Neural crest cell (in vitro differentiated cells): Measurements from ENCODE around the gene TMEM115. TPM values are rescaled to one million over a fixed set of nuclear protein-coding genes. Genes with fewer than 3 reads are reported as not detected.

Source experiments
- DNase-seq: peaks from one replicate; pipeline ENCODE4 v3.0.0; 2021; ENCODE audit warnings: low read depth, mixed read lengths, low spot score
- H3K27ac Mint-ChIP-seq: one replicate; pipeline ENCODE4 v1.8.0; 2021; ENCODE audit warnings: mild to moderate bottlenecking, mixed read lengths; ENCODE audit not compliant: unreplicated experiment
- H3K27me3 Mint-ChIP-seq: 2 replicates; pipeline ENCODE4 v1.8.0; 2021; ENCODE audit warnings: low read depth, mild to moderate bottlenecking, mixed read lengths
- H3K36me3 Mint-ChIP-seq: 2 replicates; pipeline ENCODE4 v1.8.0; 2021; ENCODE audit warnings: low read depth, mild to moderate bottlenecking, mixed read lengths
- H3K4me1 Mint-ChIP-seq: 2 replicates; pipeline ENCODE4 v1.8.0; 2021; ENCODE audit warnings: mixed read lengths
- H3K4me3 Mint-ChIP-seq: one replicate; pipeline ENCODE4 v1.8.0; 2021; ENCODE audit warnings: mild to moderate bottlenecking, mixed read lengths
- H3K9me3 Mint-ChIP-seq: 2 replicates; pipeline ENCODE4 v1.8.0; 2021; ENCODE audit warnings: mixed read lengths
- CTCF ChIP-seq: fragments of 200-600 bp; sonication (generic); conservative IDR thresholded peaks from 2 replicates; pipeline ENCODE4 v1.5.0; 2021; ENCODE audit warnings: antibody characterized with exemption, mild to moderate bottlenecking
- total RNA-seq: library from RNA; stranded (reverse); gene quantifications from 2 replicates; pipeline ENCODE4 v1.2.1, GENCODE V29; 2021

The TMEM115 gene
- total RNA-seq, 1 donor from 2014 or later: 37.8 TPM

- Mint-ChIP-seq H3K27ac (peak overlapping the region; percentile 96), H3K4me3 (peak overlapping the region; percentile 99), H3K36me3 (peaks cover 19% of the 10 kb centered on the region), H3K27me3 (no peaks in the 10 kb centered on the region), H3K9me3 (no peaks in the 10 kb centered on the region), H3K4me1 (peaks cover 53% of the 10 kb centered on the region)
- no peak for TF ChIP-seq CTCF
- no peak for DNase-seq
Measured at GRCh38 chr3:50319894-50320625, 39.3 kb downstream of the TMEM115 start.

- Mint-ChIP-seq H3K9me3 (no peaks in the 10 kb centered on the region), H3K27ac (no peak overlapping the region), H3K4me1 (peaks cover 46% of the 10 kb centered on the region), H3K36me3 (peaks cover 22% of the 10 kb centered on the region), H3K4me3 (peak overlapping the region; percentile 99), H3K27me3 (no peaks in the 10 kb centered on the region)
- DNase-seq: no peak
- no peak for TF ChIP-seq CTCF
Measured at GRCh38 chr3:50319181-50319893, 40.0 kb downstream of the TMEM115 start.

GRCh38 chr3:50318615-50319014, 40.7 kb downstream of the TMEM115 start:
- Mint-ChIP-seq H3K4me1 (peaks cover 43% of the 10 kb centered on the region), H3K9me3 (no peaks in the 10 kb centered on the region), H3K36me3 (peaks cover 29% of the 10 kb centered on the region), H3K27me3 (no peaks in the 10 kb centered on the region), H3K4me3 (peak overlapping the region; percentile 82), H3K27ac (no peak overlapping the region)
- DNase-seq: no peak
- TF ChIP-seq CTCF: no peak

- no peaks in the 10 kb centered on the region for H3K27me3 Mint-ChIP-seq
- H3K9me3 Mint-ChIP-seq: no peaks in the 10 kb centered on the region
- peaks cover 31% of the 10 kb centered on the region for H3K36me3 Mint-ChIP-seq
- DNase-seq: no peak
- H3K4me3 Mint-ChIP-seq: peak overlapping the region; percentile 82
- no peak for TF ChIP-seq CTCF
- peaks cover 39% of the 10 kb centered on the region for H3K4me1 Mint-ChIP-seq
- H3K27ac Mint-ChIP-seq: no peak overlapping the region
Measured at GRCh38 chr3:50318163-50318562, 41.2 kb downstream of the TMEM115 start.

- DNase-seq: no peak
- Mint-ChIP-seq H3K4me3 (peak overlapping the region; percentile 61), H3K36me3 (peaks cover 32% of the 10 kb centered on the region), H3K9me3 (no peaks in the 10 kb centered on the region), H3K27me3 (no peaks in the 10 kb centered on the region), H3K4me1 (peaks cover 33% of the 10 kb centered on the region), H3K27ac (no peak overlapping the region)
- no peak for TF ChIP-seq CTCF
Measured at GRCh38 chr3:50317300-50317699, 42.0 kb downstream of the TMEM115 start.
